Natural killer cell (primary cell): ENCODE measurements around the gene ROBO1. TPM values are rescaled to one million over a fixed set of nuclear protein-coding genes. Genes with fewer than 3 reads are reported as not detected.

Source experiments
- ATAC-seq, 3 donors: fragments of 150-1000 bp in 2 of 3; fragments of 200-7000 bp in 1 of 3; cut with Tn5 transposase; 1 replicate in 1 of 3; 2 replicates in 2 of 3; pipeline ENCODE4 v1.10.0; 2021; ENCODE audit warnings: mild to moderate bottlenecking in 2 of 3, moderate library complexity in 2 of 3
- DNase-seq, 2 donors: peaks; one replicate each; pipeline versions ENCODE4 v3.0.0 to v3.0.0-alpha.2; 2013 to 2021; ENCODE audit warnings: mixed read lengths in 1 of 2
- H3K27ac ChIP-seq: one replicate; pipeline ENCODE4 v1.5.1; 2013; ENCODE audit warnings: mild to moderate bottlenecking, low read length
- H3K27me3 ChIP-seq: one replicate; pipeline ENCODE4 v1.6.1; 2013; ENCODE audit warnings: low read length; ENCODE audit not compliant: control insufficient read depth, insufficient read depth
- H3K36me3 ChIP-seq: one replicate; pipeline ENCODE4 v1.6.1; 2013; ENCODE audit warnings: low read length; ENCODE audit not compliant: control insufficient read depth, insufficient read depth
- H3K4me1 ChIP-seq: one replicate; pipeline ENCODE4 v1.6.1; 2013; ENCODE audit warnings: low read length; ENCODE audit not compliant: control insufficient read depth, insufficient read depth
- H3K4me3 ChIP-seq: one replicate; pipeline ENCODE4 v1.5.1; 2013; ENCODE audit warnings: low read length
- H3K9me3 ChIP-seq: one replicate; pipeline ENCODE4 v1.6.1; 2013; ENCODE audit warnings: low read length; ENCODE audit not compliant: control insufficient read depth, insufficient read depth
- H3K27ac Mint-ChIP-seq, 2 donors: one replicate each; pipeline ENCODE4 v1.8.0; 2022; ENCODE audit warnings: mild to moderate bottlenecking in 2 of 2, mixed read lengths in 2 of 2, moderate library complexity in 1 of 2
- H3K27me3 Mint-ChIP-seq, 2 donors: one replicate each; pipeline ENCODE4 v1.8.0; 2022; ENCODE audit warnings: low read depth in 2 of 2, mixed read lengths in 2 of 2
- H3K36me3 Mint-ChIP-seq: one replicate; pipeline ENCODE4 v1.8.0; 2022; ENCODE audit warnings: mixed read lengths
- H3K4me1 Mint-ChIP-seq, 2 donors: one replicate each; pipeline ENCODE4 v1.8.0; 2022; ENCODE audit warnings: mixed read lengths in 2 of 2
- H3K4me3 Mint-ChIP-seq: one replicate; pipeline ENCODE4 v1.8.0; 2022; ENCODE audit warnings: mild to moderate bottlenecking, moderate library complexity, mixed read lengths
- H3K9me3 Mint-ChIP-seq, 2 donors: one replicate each; pipeline ENCODE4 v1.8.0; 2022; ENCODE audit warnings: mixed read lengths in 2 of 2
- WGBS: methylation state at CpG from one replicate; pipeline ENCODE4 v1.1.7; 2013; ENCODE audit warnings: missing lambda C conversion rate; ENCODE audit not compliant: insufficient coverage; 5-methylcytosine and 5-hydroxymethylcytosine counted together
- intact Hi-C: fragments of 100-400 bp; cut with micrococcal nuclease; formaldehyde crosslinking; loops from one replicate; pipeline ENCODE4 v1.14.2; 2022
- total RNA-seq, 4 donors: library from RNA; stranded (reverse); fragments of 120-200 nt in 1 of 4; gene quantifications; one replicate each; pipeline versions ENCODE4 v1.2.3 to v1.2.4, GENCODE V29; 2013 to 2022
- TF ChIP-seq, protein P1 (sequence below): fragments of 200-600 bp; IDR thresholded peaks from one replicate; pipeline ENCODE4 v1.8.0; 2022; ENCODE audit warnings: antibody characterized with exemption

The ROBO1 gene
- total RNA-seq, 3 donors from 2014 or later (not counting 1 experiment from before 2014, with no cell fraction given), result 0.07 TPM; not detected in 2

DNA sequence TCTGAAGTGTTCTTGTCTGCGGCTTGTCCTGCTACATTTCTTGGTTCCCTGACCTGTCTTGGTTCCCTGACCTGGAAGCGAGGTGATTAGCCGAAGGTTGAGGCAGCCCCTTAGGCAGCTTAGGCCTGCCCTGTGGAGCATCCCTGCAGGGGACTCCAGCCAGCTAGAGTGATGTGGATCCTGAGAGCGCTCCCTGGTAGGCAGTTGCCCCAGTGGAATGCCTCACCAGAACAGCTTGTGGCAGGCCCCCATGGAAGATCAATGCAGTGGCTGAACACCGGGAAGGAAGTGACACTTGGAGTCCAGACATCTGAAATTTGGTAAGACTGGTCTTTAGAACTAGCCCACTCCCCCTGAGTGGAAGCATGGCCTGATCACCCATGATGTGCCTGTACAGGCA, 5.5 kb upstream of the ROBO1 start:
- no peaks in the 10 kb centered on the region for H3K27me3 ChIP-seq
- peaks cover 24% of the 10 kb centered on the region for H3K9me3 ChIP-seq
- ATAC-seq (no peak), DNase-seq (no peak)
- Mint-ChIP-seq H3K27me3 (no peaks in the 10 kb centered on the region), H3K9me3 (peaks cover 12 to 20% of the 10 kb centered on the region in 2 donors), H3K36me3 (peaks cover 8% of the 10 kb centered on the region), H3K4me1 (no peaks in the 10 kb centered on the region), H3K27ac (no peak overlapping the region), H3K4me3 (no peak overlapping the region)
- no peak overlapping the region for H3K27ac ChIP-seq
- H3K4me3 ChIP-seq, result no peak overlapping the region
- intact Hi-C loops, result no loop called here
- no peaks in the 10 kb centered on the region for H3K36me3 ChIP-seq
- no peaks in the 10 kb centered on the region for H3K4me1 ChIP-seq
- WGBS, result 86% methylated on average over 5 of the region's 5 CpGs
- TF ChIP-seq, protein P1, sequence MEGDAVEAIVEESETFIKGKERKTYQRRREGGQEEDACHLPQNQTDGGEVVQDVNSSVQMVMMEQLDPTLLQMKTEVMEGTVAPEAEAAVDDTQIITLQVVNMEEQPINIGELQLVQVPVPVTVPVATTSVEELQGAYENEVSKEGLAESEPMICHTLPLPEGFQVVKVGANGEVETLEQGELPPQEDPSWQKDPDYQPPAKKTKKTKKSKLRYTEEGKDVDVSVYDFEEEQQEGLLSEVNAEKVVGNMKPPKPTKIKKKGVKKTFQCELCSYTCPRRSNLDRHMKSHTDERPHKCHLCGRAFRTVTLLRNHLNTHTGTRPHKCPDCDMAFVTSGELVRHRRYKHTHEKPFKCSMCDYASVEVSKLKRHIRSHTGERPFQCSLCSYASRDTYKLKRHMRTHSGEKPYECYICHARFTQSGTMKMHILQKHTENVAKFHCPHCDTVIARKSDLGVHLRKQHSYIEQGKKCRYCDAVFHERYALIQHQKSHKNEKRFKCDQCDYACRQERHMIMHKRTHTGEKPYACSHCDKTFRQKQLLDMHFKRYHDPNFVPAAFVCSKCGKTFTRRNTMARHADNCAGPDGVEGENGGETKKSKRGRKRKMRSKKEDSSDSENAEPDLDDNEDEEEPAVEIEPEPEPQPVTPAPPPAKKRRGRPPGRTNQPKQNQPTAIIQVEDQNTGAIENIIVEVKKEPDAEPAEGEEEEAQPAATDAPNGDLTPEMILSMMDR, result no peak

DNA sequence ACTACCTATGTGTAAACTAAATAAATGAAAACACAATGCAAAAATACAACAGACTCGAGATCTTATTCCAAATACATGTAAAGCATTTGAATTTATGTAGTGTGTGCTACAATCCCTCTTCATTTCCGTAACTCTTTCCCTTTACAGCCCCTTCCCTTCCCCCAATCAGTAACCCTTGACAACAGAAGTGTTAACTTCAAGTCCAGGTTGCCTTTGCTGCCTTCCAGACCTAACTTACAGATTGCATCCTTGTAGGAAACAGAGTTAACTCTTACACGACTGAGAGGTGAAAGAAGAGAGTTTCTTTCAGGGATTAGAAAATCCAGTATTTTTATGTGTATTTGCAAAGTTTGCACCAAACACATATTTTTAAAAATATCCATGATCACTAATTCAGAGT, 1.4 kb upstream of the ROBO1 start:
- 78% methylated on average over 1 of the region's 3 CpGs for WGBS

DNA sequence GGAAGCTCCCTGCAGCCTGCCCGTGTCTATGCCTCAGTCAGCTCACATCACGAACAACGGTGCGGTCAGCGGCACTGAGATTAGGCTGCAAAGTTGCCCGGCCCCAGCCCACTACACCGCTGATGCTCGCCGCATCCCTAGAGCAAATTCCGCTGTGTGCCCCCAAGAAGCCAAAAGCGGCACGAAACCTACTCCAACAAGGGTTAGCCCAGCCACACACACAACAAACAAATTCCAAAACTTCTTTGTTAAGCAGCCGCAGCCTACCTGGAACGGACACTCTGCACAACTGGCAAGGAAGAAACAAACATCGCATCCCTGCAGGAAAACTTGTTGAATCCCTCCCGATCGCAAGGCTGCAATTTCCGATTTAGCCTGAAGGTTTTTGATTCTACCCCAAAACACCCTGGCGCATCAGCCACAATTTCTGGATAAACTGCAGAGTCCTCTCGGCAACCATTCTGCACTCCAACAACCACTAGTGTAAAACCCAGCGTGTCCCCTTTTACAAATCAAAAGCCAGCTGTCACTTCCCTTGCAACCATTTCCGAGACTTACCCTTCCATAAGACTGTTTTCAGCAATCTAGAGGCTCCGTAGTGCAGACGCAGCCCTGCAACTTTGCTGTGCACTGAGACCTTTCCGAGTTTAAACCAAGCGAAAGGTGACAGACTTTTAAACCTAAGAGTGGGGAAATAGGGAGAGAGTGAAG, 449 bp downstream of the ROBO1 start:
- TF ChIP-seq, protein P1, result no peak
- no peaks in the 10 kb centered on the region for H3K36me3 ChIP-seq
- Mint-ChIP-seq H3K4me1 (no peaks in the 10 kb centered on the region), H3K9me3 (peaks cover 12 to 21% of the 10 kb centered on the region in 2 donors), H3K27me3 (no peaks in the 10 kb centered on the region), H3K27ac (no peak overlapping the region), H3K36me3 (no peaks in the 10 kb centered on the region), H3K4me3 (no peak overlapping the region)
- H3K4me3 ChIP-seq, result no peak overlapping the region
- WGBS, result 5% methylated on average over 26 of the region's 26 CpGs
- DNase-seq, result no peak
- H3K27ac ChIP-seq, result no peak overlapping the region
- peaks cover 3% of the 10 kb centered on the region for H3K27me3 ChIP-seq
- H3K9me3 ChIP-seq, result peaks cover 10% of the 10 kb centered on the region
- H3K4me1 ChIP-seq, result no peaks in the 10 kb centered on the region
- no peak for ATAC-seq
- intact Hi-C loops, result no loop called here

More for the DNA sequence above, 1.4 kb upstream of the ROBO1 start:
- Histone ChIP-seq H3K4me1 (no peaks in the 10 kb centered on the region), H3K9me3 (peaks cover 19% of the 10 kb centered on the region), H3K36me3 (no peaks in the 10 kb centered on the region), H3K4me3 (no peak overlapping the region), H3K27me3 (peaks cover 3% of the 10 kb centered on the region), H3K27ac (no peak overlapping the region)
- ATAC-seq, result no peak
- TF ChIP-seq, protein P1, result no peak
- Mint-ChIP-seq H3K9me3 (peaks cover 15 to 19% of the 10 kb centered on the region in 2 donors), H3K27me3 (no peaks in the 10 kb centered on the region), H3K27ac (no peak overlapping the region), H3K4me1 (no peaks in the 10 kb centered on the region), H3K36me3 (peaks cover 8% of the 10 kb centered on the region), H3K4me3 (no peak overlapping the region)
- no peak for DNase-seq
- intact Hi-C loops, result no loop called here
